ENCODE data around the gene OXNAD1.

The OXNAD1 gene, protein sequence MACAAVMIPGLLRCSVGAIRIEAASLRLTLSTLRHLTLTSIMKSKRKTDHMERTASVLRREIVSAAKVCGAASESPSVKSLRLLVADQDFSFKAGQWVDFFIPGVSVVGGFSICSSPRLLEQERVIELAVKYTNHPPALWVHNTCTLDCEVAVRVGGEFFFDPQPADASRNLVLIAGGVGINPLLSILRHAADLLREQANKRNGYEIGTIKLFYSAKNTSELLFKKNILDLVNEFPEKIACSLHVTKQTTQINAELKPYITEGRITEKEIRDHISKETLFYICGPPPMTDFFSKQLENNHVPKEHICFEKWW

DNA sequence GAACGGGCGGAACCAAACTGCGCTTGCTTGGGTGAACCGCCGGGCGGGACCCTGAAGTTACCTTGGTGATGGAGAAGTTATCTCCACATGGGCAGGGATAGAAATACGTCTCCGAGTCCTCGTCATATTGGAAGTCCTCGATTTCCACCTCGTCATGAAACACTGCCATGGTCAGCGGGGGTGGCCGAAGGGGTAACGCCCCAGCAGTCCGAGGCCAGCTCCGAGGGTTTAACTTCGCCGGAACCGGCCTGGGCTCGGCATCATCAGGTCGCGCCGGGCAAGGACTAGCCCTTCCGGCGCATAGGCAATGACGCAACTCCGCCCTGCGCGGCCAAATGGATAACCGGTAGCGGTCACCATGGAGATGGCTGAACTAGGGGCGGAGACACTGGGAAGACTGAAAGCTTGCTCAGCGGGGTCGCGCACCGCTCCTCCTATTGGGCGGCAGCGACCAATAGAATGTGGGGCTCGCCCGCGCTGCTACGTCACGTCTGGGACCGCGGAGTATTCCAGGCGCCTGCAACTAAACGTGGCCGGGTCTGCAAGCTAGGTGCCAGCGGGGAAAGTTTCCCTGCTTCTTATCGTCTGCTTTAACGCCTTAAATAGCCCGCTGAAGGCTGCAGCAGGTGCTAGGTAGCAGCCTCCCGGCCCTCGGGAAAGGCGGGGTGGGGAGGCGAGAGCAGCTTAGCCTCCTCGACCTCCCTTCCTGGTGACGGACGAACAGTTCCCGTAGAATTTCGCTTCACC, at the start of gene OXNAD1, which contains the start of gene DPH3:
Gene OXNAD1 (plus strand): TSS at position 505 of the 747 bp plus-strand sequence. CDS start 5,741 bp downstream, outside the sequence.
Gene DPH3 (minus strand): TSS at position 236 of the 747 bp plus-strand sequence. CDS start 67 bp downstream, at position 169.
- DNase-seq: peak; percentile 91

DNA sequence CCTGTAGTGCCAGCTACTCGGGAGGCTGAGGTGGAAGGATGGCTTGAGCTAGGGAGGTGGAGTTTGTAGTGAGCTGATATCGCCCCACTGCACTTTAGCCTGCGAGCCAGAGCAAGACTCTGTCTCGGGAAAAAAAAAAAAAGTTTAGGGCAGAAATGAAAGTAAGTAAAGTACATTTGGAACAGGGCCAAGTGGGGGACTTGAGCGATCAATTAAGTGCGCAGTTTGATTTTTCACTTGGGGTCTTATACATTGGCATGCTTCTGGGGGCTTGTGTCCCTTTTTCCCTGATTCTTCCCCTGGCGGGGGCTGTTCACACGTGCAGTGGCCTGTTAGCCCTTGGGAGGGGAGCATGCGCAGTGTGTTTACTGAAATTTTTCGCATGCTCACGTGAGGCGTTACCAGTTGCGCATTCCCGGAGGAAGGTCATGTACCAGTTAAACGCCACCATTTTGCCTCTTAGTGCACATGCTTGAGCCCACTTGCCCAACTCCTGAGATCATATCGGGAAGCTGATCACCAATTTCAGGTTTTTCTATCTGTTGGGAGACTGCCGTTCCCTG, 48.6 kb upstream of the OXNAD1 start:
- DNase-seq: no peak

DNA sequence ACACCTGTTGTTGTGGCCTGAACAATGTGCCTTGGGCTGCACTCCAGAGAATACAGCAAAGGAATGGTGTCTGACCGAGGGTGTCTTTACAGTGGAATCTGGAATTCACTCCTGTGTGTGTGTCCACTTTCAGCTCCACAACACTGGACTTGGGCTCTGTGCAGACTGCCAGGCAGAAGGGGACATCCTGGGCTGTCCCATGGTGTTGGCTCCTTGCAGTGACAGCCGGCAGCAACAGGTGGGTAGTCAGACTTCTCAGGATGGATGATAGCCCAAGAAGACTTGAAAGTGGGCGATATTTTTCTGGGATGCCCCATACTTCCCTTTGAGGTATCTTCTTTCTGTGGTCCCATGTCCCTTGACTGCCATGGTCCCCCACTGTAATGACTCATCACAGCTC, 45.2 kb upstream of the OXNAD1 start:
- no peak for DNase-seq

DNA sequence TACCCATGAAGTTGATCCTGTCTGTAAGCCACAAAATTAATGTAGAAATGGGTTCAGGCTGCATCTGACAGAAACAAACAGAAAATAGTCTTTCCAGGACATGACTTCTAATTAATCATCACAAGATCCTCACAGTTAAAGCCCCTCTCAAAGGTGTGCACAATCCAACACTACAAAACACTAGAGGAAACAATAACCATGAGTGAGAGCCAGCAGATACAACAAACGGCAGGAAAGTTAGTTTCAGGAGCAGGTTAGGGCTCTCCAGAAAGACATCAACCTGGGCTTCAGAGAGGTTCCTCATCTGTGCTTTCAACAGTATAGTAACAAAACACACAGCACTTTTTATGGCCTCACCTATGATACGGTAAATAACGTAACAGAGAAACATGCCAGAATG, 43.0 kb upstream of the OXNAD1 start:
- DNase-seq: no peak

DNA sequence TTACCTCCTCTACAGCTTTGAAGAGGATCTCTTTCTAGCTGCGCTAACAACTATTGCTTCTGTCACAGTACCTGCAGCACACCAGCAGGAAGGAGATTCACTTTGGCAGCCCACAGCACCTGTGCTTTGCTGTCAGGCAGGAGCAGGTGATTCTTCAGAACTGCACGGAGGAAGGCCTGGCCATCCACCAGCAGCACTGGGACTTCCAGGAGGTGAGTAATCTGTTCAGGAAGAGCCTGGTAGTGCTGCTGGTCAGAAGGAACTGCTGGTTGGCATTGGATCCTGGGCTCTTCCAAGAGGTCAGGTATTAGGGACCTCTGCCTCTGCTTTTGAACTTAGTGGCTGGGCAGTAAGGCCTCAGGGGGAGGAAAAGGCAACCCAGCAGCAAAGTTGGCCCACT, 42.5 kb upstream of the OXNAD1 start:
- no peak for DNase-seq

DNA sequence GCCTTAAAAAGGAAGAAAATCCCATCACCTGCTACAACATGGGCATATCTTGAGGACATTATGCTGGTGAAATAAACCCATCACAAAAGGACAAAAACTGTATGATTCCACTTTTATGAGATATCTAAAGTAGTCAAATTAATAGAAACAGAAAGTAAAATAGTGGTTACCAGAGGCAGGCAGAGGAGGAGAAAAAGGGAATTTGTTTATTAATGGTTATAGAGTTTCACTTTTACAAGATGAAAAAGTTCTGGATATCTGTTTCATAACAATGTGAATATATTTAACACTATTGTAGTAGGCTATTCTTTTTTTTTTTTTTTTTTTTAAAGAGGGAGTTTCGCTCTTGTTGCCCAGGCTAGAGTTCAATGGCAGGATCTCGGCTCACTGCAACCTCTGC, 40.7 kb upstream of the OXNAD1 start:
- no peak for DNase-seq

DNA sequence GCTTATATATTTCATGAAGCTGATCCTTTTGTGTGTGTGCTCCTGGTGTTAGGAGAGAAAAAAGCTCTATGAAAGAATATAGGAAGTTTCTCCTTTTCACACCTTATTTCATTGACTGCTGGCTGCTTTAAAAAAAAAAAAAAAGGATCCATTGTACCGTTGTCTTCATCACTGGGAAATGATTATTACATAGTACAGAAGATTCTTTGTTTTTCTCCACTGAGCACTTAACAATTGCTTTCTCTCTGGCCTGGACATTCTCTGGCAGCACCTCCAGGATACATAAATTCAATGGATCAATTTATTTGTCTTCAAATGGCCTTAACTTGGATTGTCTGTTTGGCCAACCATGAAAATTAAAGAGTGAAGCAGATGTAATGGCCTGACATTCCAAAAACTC, 37.4 kb upstream of the OXNAD1 start:
- DNase-seq: no peak

DNA sequence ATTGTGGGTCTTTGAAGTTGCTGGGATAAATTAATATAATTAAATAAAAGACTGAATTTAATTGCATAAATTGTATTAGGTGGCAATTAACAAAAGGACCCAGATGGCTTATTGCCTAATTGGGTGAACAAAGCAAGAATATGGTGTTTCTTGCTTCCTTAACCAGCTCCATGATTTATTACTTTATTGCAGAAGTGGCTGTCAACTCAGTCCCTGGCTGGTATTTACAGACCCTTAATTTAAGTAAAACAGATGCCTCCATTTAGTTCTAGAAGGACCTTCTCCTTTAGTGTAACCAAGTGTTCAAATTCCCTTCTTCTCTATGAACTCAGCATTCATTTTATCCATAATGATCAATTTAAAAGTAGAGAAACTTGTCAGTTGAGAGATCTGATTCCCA, 35.3 kb upstream of the OXNAD1 start:
- DNase-seq: no peak

DNA sequence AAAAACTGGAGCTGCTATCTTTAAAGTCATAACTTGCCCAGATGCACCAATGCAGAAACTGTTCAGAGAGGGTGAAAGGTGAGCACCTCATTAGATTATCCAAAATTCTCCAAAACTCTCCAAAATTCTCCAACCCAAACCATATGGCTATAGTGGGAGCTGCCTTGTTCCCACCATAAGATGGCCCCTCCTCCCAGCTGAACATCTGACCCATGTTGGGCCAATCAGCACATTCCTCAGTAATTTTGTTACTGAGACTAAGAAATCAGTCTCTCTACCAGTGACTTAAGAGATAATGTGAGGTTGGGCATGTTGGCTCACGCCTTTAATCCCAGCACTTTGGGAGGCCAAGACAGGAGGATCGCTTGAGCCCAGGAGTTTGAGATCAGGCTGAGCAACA, 33.0 kb upstream of the OXNAD1 start:
- no peak for DNase-seq

DNA sequence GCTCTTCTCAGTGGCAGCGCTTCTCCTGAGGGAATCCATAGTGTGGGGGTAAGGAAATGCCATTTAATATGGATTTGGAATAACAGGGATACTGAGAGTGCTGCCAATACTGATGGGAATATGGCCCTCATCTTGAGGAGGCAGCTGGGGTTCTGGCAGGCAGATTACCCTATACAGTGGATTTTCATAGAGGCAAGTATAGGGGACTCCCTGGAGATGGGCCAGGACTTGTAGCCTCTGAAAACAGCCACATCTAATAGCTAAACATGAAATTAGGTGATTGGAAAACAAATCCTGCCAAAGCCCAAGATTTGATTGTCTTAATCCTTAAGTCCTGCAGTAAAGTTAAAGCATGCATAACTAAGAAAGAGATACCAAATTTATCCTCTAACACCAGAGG, 31.2 kb upstream of the OXNAD1 start:
- no peak for DNase-seq

DNA sequence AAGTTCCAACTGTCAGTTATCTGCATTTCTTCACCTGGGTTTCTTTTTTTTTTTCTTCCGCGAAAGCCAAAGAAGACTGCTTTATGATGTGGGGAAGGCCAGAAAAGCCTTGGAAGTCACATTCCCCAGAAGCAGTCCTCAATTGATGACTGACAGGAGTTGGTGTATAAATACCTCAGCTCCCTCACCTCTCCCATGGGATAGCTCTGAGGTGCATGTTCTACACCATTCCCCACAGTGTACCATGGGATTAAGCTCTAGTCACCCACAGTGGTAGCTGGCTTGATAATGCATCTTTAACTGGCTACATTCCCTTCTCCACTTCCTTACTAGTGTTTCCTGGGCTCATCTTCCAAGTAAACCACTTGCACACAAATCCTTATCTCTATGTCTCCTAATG, 30.7 kb upstream of the OXNAD1 start:
- no peak for DNase-seq

DNA sequence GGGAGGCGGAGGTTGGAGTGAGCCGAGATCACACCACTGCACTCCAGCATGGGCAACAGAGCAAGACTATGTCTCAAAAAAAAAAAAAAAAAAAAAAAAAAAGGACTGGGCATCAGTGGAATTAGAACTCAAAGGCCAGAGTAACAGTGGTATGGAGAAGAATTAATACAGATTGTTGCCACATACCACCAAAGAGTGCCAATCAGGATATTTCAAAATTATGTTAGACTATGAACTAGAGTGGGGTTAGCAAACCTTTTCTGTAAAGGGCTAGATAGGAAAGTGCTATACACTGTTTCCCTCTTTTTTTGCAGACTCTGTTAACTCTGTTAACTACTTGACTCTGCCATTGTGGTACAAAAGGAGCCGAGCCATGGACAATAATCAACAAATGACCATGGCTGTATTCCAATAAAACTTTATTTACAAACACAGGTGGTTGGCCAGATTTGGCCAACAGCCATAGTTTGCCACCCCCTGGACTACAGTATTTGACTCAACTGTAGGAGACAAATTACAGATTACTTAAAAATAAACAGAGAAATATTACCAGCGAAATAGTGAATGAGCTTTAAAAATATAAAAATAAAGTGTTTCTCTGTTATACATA, 28.9 kb upstream of the OXNAD1 start:
- no peak for DNase-seq

DNA sequence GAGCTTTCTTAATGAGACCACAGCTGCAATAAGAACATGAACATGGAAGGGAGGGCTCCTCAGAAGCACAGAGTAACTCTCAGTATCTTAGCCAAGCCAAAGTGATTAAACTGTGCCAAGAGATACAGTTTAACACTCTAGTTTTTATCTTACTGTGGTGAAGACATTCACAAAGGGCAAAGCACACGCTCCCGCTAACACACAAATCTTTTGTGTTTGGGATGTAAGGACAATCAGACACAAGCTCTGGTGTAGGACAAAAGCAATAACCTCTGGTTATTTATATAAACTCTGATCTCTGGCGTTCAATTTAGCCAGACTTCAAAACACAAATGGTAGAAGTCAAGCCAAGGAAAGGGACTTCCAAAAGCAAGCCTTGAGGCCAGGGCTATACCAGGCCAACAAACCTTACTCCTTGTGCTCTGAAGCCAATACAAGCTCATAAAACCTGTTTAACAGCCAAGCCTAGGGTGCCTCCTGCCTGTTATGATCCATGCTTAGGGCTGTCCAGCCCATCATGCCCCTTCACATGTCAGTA, 28.1 kb upstream of the OXNAD1 start:
- DNase-seq: no peak

DNA sequence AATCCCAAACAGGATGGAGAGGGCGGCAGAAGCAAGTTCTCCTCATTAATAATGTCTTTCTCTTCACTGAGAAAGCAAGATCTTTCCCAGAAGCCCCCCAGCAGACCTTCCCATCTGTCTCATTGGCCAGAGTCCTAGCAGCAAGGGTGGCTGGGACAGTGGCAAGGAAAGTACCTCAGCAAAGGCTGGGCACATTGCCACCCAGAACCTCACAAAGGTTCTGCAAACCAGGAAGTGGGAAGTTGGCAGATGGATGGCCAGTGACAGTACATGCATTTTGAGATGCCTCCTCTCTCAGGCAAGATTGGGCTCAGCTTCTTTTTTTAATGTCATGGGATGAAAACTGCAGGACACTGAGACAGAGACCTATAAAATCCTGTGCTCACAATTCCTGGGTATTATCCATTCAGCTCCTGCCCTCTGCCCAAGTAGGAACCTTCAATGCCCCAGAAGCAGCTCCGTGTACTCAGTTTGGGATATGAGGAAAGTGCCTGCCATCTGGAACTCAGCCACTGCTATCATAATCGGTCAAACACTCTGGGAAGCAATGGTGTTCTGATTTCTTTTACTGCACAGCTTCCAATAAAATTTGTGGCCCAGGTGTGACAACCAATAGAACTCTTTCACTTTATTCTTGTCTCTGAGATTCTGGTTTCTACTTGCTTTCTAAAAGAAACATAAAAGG, 25.8 kb upstream of the OXNAD1 start:
- DNase-seq: no peak

DNA sequence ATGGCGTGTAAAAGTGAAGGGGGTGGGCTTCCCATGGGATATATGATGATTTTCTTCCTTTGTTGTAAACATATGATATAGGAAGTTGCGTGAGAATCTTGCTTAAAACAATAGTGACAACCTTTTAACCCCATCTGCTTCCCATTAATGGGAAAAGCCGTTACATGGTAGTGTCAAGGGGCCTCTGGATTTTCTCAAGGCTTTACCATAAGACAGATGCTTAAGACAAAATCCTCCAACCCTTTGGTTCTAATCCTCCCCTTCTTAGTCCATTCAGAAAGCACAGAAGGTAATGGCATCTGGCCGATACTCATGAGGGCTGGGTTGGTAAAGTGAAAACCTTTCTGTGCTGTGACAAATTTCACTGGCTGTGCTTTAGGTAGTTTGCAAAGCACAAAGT, 25.2 kb upstream of the OXNAD1 start:
- no peak for DNase-seq

DNA sequence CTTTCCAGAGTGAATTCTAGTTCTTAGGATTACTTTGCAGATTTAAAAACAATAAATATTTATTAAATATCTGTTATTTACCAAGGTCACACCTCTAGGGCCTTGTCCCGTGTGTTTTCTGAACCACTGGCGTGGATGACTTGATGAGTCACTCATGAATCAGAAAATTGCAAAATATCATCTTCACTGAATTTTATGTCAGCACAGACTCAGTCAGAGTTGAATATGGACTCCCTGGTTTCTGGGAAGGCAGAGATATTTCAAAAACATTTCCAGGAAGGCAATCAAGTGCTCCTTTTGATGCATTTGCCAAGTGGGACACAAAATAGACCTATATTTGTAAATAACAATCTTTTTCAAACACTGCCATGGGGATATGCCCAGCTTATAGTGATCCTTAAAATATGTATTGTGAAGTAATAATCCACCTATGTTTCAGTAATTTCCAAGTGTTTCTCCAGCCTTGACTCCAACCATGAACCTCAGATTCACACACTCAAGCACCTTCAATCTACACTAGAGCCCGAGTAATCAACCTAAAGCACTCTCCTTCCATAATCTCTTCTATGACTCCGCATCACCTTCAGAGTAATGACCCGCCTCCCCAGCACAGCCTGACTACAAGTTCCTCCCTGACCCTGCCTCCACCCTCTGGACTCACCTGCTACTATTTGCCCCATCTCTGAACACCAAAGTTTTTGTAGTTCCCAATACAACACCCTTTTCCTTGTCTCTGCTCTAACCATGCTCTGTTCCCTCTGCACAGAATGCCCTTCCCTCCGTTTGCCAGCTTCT, 24.6 kb upstream of the OXNAD1 start:
- DNase-seq: no peak

DNA sequence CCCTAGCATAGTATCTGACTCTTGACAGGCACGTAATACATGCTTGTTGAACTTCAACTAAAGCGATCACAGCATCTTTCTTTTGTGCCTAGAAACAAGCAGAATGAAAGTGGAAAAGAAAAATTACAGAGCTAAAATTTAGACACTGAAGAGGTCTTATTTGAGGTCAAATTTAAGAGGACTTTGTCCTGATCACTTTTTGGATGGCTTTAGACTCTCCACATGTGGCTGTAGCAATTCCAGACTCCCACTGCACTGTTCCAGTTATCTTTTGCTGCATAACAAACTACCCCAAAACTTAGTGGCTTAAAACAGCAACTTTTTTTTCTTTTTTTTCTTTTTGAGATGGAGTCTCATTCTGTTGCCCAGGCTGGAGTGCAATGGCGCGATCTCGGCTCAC, 23.8 kb upstream of the OXNAD1 start:
- DNase-seq: no peak

DNA sequence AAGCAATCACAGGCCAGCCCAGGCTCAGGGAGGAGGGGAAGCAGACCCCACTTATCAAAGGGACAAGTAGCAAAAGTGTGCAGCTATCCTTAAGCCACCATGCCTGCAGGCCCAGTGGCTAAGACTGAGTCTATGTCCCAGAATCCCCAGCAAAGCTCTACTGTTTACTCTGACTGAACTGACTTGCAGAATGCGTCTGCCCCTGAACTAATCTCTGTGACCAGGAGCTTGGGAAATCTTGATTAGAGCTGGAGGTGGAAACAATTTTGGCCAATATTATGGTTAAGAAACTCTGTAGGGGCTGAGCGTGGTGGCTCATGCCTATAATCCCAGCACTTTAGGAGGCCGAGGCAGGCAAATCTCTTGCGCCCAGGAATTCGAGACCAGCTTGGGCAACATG, 22.8 kb upstream of the OXNAD1 start:
- no peak for DNase-seq

DNA sequence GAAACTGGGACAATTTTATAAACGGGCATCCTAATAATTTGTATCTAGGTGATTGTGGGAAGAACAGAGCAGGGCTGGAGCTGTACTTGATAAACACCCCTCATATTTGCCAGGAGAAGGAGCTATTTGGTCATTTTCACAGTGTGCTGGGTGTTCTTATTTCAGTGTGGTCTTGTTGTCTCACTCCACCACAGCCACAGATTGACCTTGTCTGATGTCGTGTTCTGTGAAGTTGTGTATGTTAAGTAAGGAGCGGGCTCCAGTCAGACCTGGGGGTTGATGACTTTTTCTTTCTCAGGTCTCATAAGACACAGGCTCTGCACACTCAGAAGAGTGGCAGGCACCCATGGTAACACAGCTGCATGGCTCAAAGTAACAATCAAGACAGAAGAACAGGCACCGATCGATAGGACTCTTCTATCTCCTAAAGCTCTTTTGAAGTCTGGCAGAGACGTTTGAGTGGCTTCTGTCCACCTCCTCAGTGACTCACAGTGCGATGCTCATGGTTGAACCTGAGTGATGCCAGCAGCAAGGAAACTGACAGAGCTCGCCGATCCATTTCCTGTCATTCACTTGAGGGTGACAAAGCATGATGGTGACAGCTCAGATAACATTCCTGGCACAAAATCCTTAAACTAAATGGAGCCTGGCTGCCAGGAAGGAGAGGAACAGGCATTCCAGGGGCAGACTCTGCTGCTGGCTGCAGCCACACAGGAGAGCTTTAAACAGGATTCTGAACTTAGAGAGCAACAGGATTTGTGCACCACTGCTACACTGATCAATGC, 21.1 kb upstream of the OXNAD1 start:
- DNase-seq: no peak

DNA sequence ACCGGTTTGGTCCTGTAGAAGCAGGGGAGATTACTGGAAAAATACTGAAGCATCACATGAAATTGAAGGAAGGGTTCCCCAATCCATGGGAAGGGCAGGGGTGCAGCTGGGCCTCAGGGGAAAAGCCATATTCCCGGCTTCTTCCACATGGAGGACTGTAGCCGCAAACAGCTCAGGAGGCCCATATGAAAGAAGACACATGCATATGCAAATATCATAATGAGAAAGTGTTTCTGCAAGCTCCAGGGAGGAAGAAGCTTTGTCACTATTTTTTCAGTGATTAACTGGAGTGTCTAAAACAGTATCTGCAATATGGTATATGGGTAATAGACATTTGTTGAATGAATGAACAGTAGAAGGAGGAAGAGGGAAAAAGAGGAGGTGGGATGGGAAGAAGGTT, 19.4 kb upstream of the OXNAD1 start:
- DNase-seq: no peak

All from DMS153 (cell line).